Transverse colon (tissue), 4 donors: ENCODE results near the gene TSPAN3.

Experiments
- CTCF ChIP-seq, 5 experiments: fragments of 200-600 bp in 3 of 5; fragments of 450-650 bp in 2 of 5; sonication (generic) in 3 of 5; IDR thresholded peaks; 1 replicate in 2 of 5; 2 replicates in 3 of 5; pipeline ENCODE4 v1.5.1; 2016 to 2017; ENCODE audit warnings: antibody characterized with exemption in 5 of 5, inconsistent platforms in 3 of 5, mild to moderate bottlenecking in 2 of 5, moderate library complexity in 1 of 5
- POLR2A ChIP-seq: fragments of 450-650 bp; IDR thresholded peaks from one replicate; pipeline ENCODE4 v1.6.1; 2016; ENCODE audit warnings: antibody characterized with exemption, mild to moderate bottlenecking, moderate library complexity
- POLR2AphosphoS5 ChIP-seq, 3 donors: sonication (generic); formaldehyde crosslinking; IDR thresholded peaks; one replicate each; pipeline ENCODE4 v1.6.1; 2016; ENCODE audit warnings: antibody characterized with exemption in 3 of 3

DNA sequence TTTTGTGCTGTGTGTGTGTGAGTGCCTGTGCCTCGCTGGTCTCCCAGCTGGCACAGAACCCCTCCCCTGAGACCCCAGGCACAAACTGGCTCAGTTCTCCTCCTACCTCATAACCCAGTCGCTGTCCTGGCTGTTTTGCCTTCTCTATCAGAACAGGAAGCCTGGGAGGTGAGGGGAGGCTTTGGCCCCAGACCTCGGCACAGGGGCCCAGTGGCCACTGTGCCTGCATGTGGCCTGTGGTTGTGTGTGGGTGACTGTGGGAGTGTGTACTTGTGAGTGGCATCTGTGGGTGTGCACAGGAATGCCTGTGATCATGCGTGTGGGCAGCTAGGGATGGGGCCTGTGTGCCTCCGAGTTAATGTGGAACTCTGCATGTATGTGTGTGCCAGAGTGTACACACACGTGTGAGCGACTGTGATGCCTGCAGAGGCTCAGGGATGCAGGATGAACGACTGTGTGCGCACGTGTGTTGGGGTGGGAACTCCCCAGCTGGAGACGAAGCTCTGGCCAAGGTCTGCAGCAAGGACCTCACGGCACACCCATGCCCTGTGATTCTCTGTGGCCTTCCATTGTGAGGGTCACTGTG, 43.7 kb downstream of the TSPAN3 start:
- TF ChIP-seq CTCF (IDR thresholded peaks at IDR 0.05) (no peak), POLR2AphosphoS5 (IDR thresholded peaks at IDR 0.05) (no peak), POLR2A (no peak)
